ENCODE measurements around the gene VTA1. TPM values are rescaled to one million over a fixed set of nuclear protein-coding genes. Genes with fewer than 3 reads are reported as not detected.
"Not testable (repeated sequence)": the region's sequence is repeated elsewhere in the genome, so short reads cannot be mapped to it uniquely, and the experiment has no call there.

Gene VTA1
- total RNA-seq, 6 experiments from 2014 or later: 17.3 to 43.0 (median 23.4) TPM

GRCh38 chr6:142223938-142224337 lies 76.9 kb downstream of the VTA1 start:
- ATAC-seq (no peak), DNase-seq (no peak)
- peaks cover 0 to 6% (median 0%) of the 10 kb centered on the region in 4 donors for H3K36me3 ChIP-seq
- H3K4me1 ChIP-seq: no peaks in the 10 kb centered on the region
- H3K27ac ChIP-seq: no peak overlapping the region
- no peaks in the 10 kb centered on the region for H3K9me3 ChIP-seq
- 84% methylated on average over 7 of the region's 8 CpGs for whole genome bisulfite sequencing (ENCODE audit: insufficient coverage, low coverage, low lambda C conversion rate, missing lambda C conversion rate)
- no peaks in the 10 kb centered on the region for H3K27me3 ChIP-seq
- no peak for TF ChIP-seq POLR2A (IDR thresholded peaks at IDR 0.05)
- TF ChIP-seq, protein P1, sequence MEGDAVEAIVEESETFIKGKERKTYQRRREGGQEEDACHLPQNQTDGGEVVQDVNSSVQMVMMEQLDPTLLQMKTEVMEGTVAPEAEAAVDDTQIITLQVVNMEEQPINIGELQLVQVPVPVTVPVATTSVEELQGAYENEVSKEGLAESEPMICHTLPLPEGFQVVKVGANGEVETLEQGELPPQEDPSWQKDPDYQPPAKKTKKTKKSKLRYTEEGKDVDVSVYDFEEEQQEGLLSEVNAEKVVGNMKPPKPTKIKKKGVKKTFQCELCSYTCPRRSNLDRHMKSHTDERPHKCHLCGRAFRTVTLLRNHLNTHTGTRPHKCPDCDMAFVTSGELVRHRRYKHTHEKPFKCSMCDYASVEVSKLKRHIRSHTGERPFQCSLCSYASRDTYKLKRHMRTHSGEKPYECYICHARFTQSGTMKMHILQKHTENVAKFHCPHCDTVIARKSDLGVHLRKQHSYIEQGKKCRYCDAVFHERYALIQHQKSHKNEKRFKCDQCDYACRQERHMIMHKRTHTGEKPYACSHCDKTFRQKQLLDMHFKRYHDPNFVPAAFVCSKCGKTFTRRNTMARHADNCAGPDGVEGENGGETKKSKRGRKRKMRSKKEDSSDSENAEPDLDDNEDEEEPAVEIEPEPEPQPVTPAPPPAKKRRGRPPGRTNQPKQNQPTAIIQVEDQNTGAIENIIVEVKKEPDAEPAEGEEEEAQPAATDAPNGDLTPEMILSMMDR (IDR thresholded peaks at IDR 0.05): no peak
- no peak overlapping the region for H3K4me3 ChIP-seq
- intact Hi-C loops (cut with DNase I): no loop called here

- no peaks in the 10 kb centered on the region for H3K9me3 ChIP-seq
- ATAC-seq (peak in 2 of 4 donors; percentile 21 to 32), DNase-seq (no peak)
- no peaks in the 10 kb centered on the region for H3K27me3 ChIP-seq
- 70% methylated on average over 4 of the region's 4 CpGs for WGBS (ENCODE audit: insufficient coverage, low coverage, low lambda C conversion rate, missing lambda C conversion rate)
- TF ChIP-seq, protein P1 (IDR thresholded peaks at IDR 0.05): no peak
- TF ChIP-seq POLR2A (IDR thresholded peaks at IDR 0.05): no peak
- H3K4me1 ChIP-seq: no peaks in the 10 kb centered on the region
- no peak overlapping the region for H3K27ac ChIP-seq
- no peak overlapping the region for H3K4me3 ChIP-seq
- no peaks in the 10 kb centered on the region for H3K36me3 ChIP-seq
- intact Hi-C loops (cut with DNase I): no loop called here
Measured at GRCh38 chr6:142225115-142225514, 78.1 kb downstream of the VTA1 start.

GRCh38 chr6:142225552-142225951 lies 78.5 kb downstream of the VTA1 start:
- no peak overlapping the region for H3K4me3 ChIP-seq
- intact Hi-C loops (cut with DNase I): no loop called here
- 28% methylated on average over 5 of the region's 5 CpGs for WGBS (ENCODE audit: insufficient coverage, low coverage, low lambda C conversion rate, missing lambda C conversion rate)
- H3K4me1 ChIP-seq: no peaks in the 10 kb centered on the region
- H3K36me3 ChIP-seq: no peaks in the 10 kb centered on the region
- TF ChIP-seq, protein P1 (IDR thresholded peaks at IDR 0.05): no peak
- no peak for TF ChIP-seq POLR2A (IDR thresholded peaks at IDR 0.05)
- no peaks in the 10 kb centered on the region for H3K27me3 ChIP-seq
- DNase-seq (no peak), ATAC-seq (peak in 3 of 4 donors; percentile 53 to 75 (median 66))
- no peaks in the 10 kb centered on the region for H3K9me3 ChIP-seq
- H3K27ac ChIP-seq: no peak overlapping the region

GRCh38 chr6:142226731-142227130 lies 79.7 kb downstream of the VTA1 start:
- DNase-seq: no peak
- intact Hi-C loops (cut with DNase I): no loop called here
- 90% methylated on average over 4 of the region's 4 CpGs for WGBS (ENCODE audit: insufficient coverage, low coverage, low lambda C conversion rate, missing lambda C conversion rate)
- no peak for ATAC-seq
- Histone ChIP-seq H3K36me3 (no peaks in the 10 kb centered on the region), H3K27me3 (no peaks in the 10 kb centered on the region), H3K4me1 (no peaks in the 10 kb centered on the region), H3K4me3 (no peak overlapping the region), H3K9me3 (no peaks in the 10 kb centered on the region), H3K27ac (no peak overlapping the region)
- TF ChIP-seq, protein P1 (IDR thresholded peaks at IDR 0.05): no peak
- TF ChIP-seq POLR2A (IDR thresholded peaks at IDR 0.05): no peak

DNA sequence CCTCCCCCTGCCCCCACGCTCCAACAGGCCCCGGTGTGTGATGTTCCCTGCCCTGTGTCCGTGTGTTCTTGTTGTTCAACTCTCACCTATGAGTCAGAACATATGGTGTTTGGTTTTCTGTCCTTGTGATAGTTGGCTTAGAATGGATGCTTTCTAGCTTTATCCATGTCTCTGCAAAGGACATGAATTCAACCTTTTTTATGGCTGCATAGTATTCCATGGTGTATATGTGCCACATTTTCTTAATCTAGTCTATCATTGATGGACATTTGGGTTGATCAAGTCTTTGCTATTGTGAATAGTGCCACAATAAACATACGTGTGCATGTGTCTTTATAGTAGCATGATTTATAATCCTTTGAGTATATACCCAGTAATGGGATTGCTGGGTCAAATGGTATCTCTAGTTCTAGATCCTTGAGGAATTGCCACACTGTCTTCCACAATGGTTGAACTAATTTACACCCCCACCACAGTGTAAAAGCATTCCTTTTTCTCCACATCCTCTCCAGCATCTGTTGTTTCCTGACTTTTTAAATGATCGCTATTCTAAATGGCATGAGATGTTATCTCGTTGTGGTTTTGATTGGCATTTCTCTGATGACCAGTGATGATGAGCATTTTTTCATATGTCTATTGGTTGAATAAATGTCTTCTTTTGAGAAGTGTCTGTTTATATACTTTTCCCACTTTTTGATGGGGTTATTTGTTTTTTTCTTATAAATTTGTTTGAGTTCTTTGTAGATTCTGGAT lies 82.6 kb downstream of the VTA1 start:
- DNase-seq, ATAC-seq: not testable (repeated sequence)
- WGBS (ENCODE audit: insufficient coverage, low coverage, low lambda C conversion rate, missing lambda C conversion rate): 93% methylated on average over 6 of the region's 6 CpGs

More for the DNA sequence above, 82.6 kb downstream of the VTA1 start:
- H3K9me3 ChIP-seq; H3K27me3 ChIP-seq; H3K4me1 ChIP-seq; H3K36me3 ChIP-seq; H3K27ac ChIP-seq; H3K4me3 ChIP-seq; intact Hi-C loops (cut with DNase I): not testable (repeated sequence)
